H1 (cell line): ENCODE measurements around the gene FNIP2. TPM values are rescaled to one million over a fixed set of nuclear protein-coding genes. Genes with fewer than 3 reads are reported as not detected.

Experiments
- CTCF ChIA-PET: fragments of 300-600 bp; sonication (Branson Sonifier 250); formaldehyde crosslinking; loops from one replicate; lab custom pipeline; 2021; ENCODE audit not compliant: partially characterized antibody; lab: Charles Lee
- POLR2A ChIA-PET: fragments of 300-600 bp; sonication (Branson Sonifier 250); formaldehyde crosslinking; loops from one replicate; lab custom pipeline; 2021; ENCODE audit warnings: inconsistent platforms; ENCODE audit not compliant: partially characterized antibody; lab: Charles Lee
- DNase-seq, 2 experiments: peaks; one replicate each; pipeline versions ENCODE4 v3.0.0 to v3.0.0-alpha.2; 2010 to 2022; ENCODE audit warnings: low spot score in 2 of 2, low read depth in 1 of 2, mixed read lengths in 1 of 2
- FAIRE-seq: peaks from 2 replicates; lab custom pipeline; 2011; peaks lifted over from hg19 to GRCh38; lab: Jason Lieb, UNC
- H2AFZ ChIP-seq: 2 replicates; pipeline ENCODE4 v1.8.1; 2012; ENCODE audit warnings: low read length, inconsistent platforms
- H2AK5ac ChIP-seq: 2 replicates; pipeline ENCODE4 v1.6.1; 2013; ENCODE audit warnings: low read depth, low read length
- H2BK120ac ChIP-seq: replicated peaks from 2 replicates; pipeline ENCODE3; 2013; ENCODE audit warnings: low read depth, low read length, inconsistent platforms
- H2BK12ac ChIP-seq: 2 replicates; pipeline ENCODE4 v1.6.1; 2013; ENCODE audit warnings: low read depth, low read length
- H2BK15ac ChIP-seq: 2 replicates; pipeline ENCODE4 v1.6.1; 2013; ENCODE audit warnings: low read length
- H2BK20ac ChIP-seq: 2 replicates; pipeline ENCODE4 v1.6.1; 2013; ENCODE audit warnings: low read length
- H2BK5ac ChIP-seq: 2 replicates; pipeline ENCODE4 v1.6.1; 2013; ENCODE audit warnings: low read depth, low read length
- H3K14ac ChIP-seq: 2 replicates; pipeline ENCODE4 v1.6.1; 2013; ENCODE audit warnings: inconsistent platforms; ENCODE audit not compliant: insufficient read length
- H3K18ac ChIP-seq: 2 replicates; pipeline ENCODE4 v1.6.1; 2013; ENCODE audit warnings: low read length; ENCODE audit errors: extremely low read depth
- H3K23ac ChIP-seq: 2 replicates; pipeline ENCODE4 v1.6.1; 2013; ENCODE audit warnings: inconsistent platforms; ENCODE audit not compliant: insufficient read length
- H3K23me2 ChIP-seq: 2 replicates; pipeline ENCODE4 v1.6.1; 2013; ENCODE audit warnings: low read depth, low read length
- H3K27ac ChIP-seq: 2 replicates; pipeline ENCODE4 v1.6.1; 2011; ENCODE audit warnings: low read depth, low read length, inconsistent platforms
- H3K27me3 ChIP-seq, 4 experiments: replicated peaks in 1 of 4; 1 replicate in 1 of 4; 2 replicates in 3 of 4; pipeline versions ENCODE4 v1.6.1 to v1.8.1; 2011 to 2013; ENCODE audit warnings: low read length in 3 of 4, mild to moderate bottlenecking in 3 of 4, inconsistent platforms in 2 of 4, mixed read lengths in 2 of 4, moderate library complexity in 1 of 4; ENCODE audit not compliant: control insufficient read depth in 3 of 4, insufficient read depth in 3 of 4; ENCODE audit errors: extremely low read depth in 1 of 4
- H3K36me3 ChIP-seq, 4 experiments: 2 replicates each; pipeline versions ENCODE4 v1.6.1 to v1.8.1; 2011 to 2013; ENCODE audit warnings: mild to moderate bottlenecking in 4 of 4, low read length in 3 of 4, moderate library complexity in 2 of 4, control low read depth in 1 of 4, inconsistent platforms in 1 of 4; ENCODE audit not compliant: insufficient read depth in 4 of 4, control insufficient read depth in 2 of 4
- H3K4ac ChIP-seq: replicated peaks from 2 replicates; pipeline ENCODE3; 2013; ENCODE audit warnings: low read length, low read depth, mixed read lengths, inconsistent platforms; ENCODE audit not compliant: insufficient read length
- H3K4me1 ChIP-seq, 4 experiments: replicated peaks in 1 of 4; 1 replicate in 1 of 4; 2 replicates in 3 of 4; pipeline versions ENCODE4 v1.6.1 to v1.8.1; 2011 to 2013; ENCODE audit warnings: low read length in 3 of 4, inconsistent platforms in 2 of 4, mixed read lengths in 1 of 4; ENCODE audit not compliant: insufficient read depth in 4 of 4, control insufficient read depth in 3 of 4
- H3K4me2 ChIP-seq, 2 experiments: 2 replicates each; pipeline versions ENCODE4 v1.6.1 to v1.8.1; 2011 to 2013; ENCODE audit warnings: low read depth in 2 of 2, low read length in 2 of 2, control low read depth in 1 of 2, inconsistent platforms in 1 of 2, mild to moderate bottlenecking in 1 of 2; ENCODE audit not compliant: insufficient read depth in 1 of 2
- H3K4me3 ChIP-seq, 4 experiments: fragments of 200-600, 300-600 bp in 1 of 4; sonication (generic), shearing (Covaris generic), sonication (Bioruptor Twin) in 1 of 4; 2 replicates each; pipeline versions ENCODE4 v1.5.1 to v1.8.1; 2011 to 2016; ENCODE audit warnings: low read length in 4 of 4, low read depth in 3 of 4, control low read depth in 2 of 4, inconsistent platforms in 2 of 4, mild to moderate bottlenecking in 2 of 4, mixed read lengths in 1 of 4, moderate library complexity in 1 of 4; ENCODE audit not compliant: insufficient read depth in 2 of 4; ENCODE audit errors: extremely low read depth in 1 of 4
- H3K56ac ChIP-seq: replicated peaks from 2 replicates; pipeline ENCODE3; 2013; ENCODE audit warnings: low read depth, mild to moderate bottlenecking, mixed read lengths, low read length, inconsistent platforms; ENCODE audit not compliant: insufficient read length
- H3K79me1 ChIP-seq: 2 replicates; pipeline ENCODE4 v1.6.1; 2013; ENCODE audit warnings: low read depth, low read length, control low read depth
- H3K79me2 ChIP-seq, 2 experiments: 2 replicates each; pipeline versions ENCODE4 v1.6.1 to v1.8.1; 2012 to 2013; ENCODE audit warnings: low read length in 2 of 2, mild to moderate bottlenecking in 2 of 2, inconsistent platforms in 1 of 2; ENCODE audit not compliant: insufficient read depth in 2 of 2, control insufficient read depth in 1 of 2
- H3K9ac ChIP-seq, 4 experiments: replicated peaks in 1 of 4; 1 replicate in 1 of 4; 2 replicates in 3 of 4; pipeline versions ENCODE4 v1.6.1 to v1.8.1; 2011 to 2013; ENCODE audit warnings: low read depth in 3 of 4, low read length in 3 of 4, control low read depth in 2 of 4, mild to moderate bottlenecking in 2 of 4, moderate library complexity in 2 of 4, inconsistent platforms in 1 of 4; ENCODE audit errors: extremely low read depth in 1 of 4
- H3K9me3 ChIP-seq, 2 experiments: 2 replicates each; pipeline versions ENCODE4 v1.6.1 to v1.8.1; 2012 to 2013; ENCODE audit warnings: mild to moderate bottlenecking in 2 of 2, moderate library complexity in 2 of 2, control low read depth in 1 of 2, inconsistent platforms in 1 of 2, low read depth in 1 of 2, low read length in 1 of 2, mixed read lengths in 1 of 2; ENCODE audit not compliant: insufficient read depth in 2 of 2
- H4K20me1 ChIP-seq, 2 experiments: replicated peaks in 1 of 2; 2 replicates each; pipeline versions ENCODE3 to v1.8.1; 2011 to 2013; ENCODE audit warnings: inconsistent platforms in 2 of 2, low read length in 2 of 2, mild to moderate bottlenecking in 1 of 2; ENCODE audit not compliant: insufficient read depth in 2 of 2, control insufficient read depth in 1 of 2
- H4K5ac ChIP-seq: 2 replicates; pipeline ENCODE4 v1.6.1; 2013; ENCODE audit warnings: low read length, low read depth, mixed read lengths, inconsistent platforms; ENCODE audit not compliant: insufficient read length
- H4K8ac ChIP-seq: 2 replicates; pipeline ENCODE4 v1.8.0; 2013; ENCODE audit warnings: mild to moderate bottlenecking, moderate library complexity, low read length, inconsistent platforms; ENCODE audit not compliant: insufficient read depth; ENCODE audit errors: extremely low read depth
- H4K91ac ChIP-seq: replicated peaks from 2 replicates; pipeline ENCODE3; 2013; ENCODE audit warnings: low read length, mixed read lengths, inconsistent platforms; ENCODE audit not compliant: insufficient read length
- BACH1 ChIP-seq: IDR thresholded peaks from 2 replicates; pipeline ENCODE4 v1.6.1; 2012; ENCODE audit warnings: low read length, improper control_type of control experiment
- CTBP2 ChIP-seq: IDR thresholded peaks from 2 replicates; pipeline ENCODE4 v1.7.0; 2011; ENCODE audit warnings: borderline replicate concordance, mild to moderate bottlenecking, moderate library complexity, mixed read lengths, low read length; ENCODE audit not compliant: insufficient read depth, insufficient read length
- EP300 ChIP-seq, 2 experiments: IDR thresholded peaks; 1 replicate in 1 of 2; 2 replicates in 1 of 2; pipeline ENCODE4 v1.6.1; 2011 to 2012; ENCODE audit warnings: low read depth in 2 of 2, low read length in 2 of 2, mild to moderate bottlenecking in 2 of 2, borderline replicate concordance in 1 of 2, inconsistent platforms in 1 of 2, moderate library complexity in 1 of 2
- EZH2 ChIP-seq: fragments of 200-600 bp; sonication (generic); IDR thresholded peaks from 2 replicates; pipeline ENCODE4 v1.7.1; 2012; ENCODE audit warnings: low read depth, mild to moderate bottlenecking, moderate library complexity, low read length, inconsistent platforms; ENCODE audit not compliant: severe bottlenecking
- HDAC6 ChIP-seq: IDR thresholded peaks from one replicate; pipeline ENCODE4 v1.7.1; 2012; ENCODE audit warnings: low read depth, mild to moderate bottlenecking, inconsistent platforms, low read length, moderate library complexity
- KDM1A ChIP-seq: fragments of 200-600, 300-600 bp; sonication (generic); IDR thresholded peaks from 2 replicates; pipeline ENCODE4 v1.7.1; 2016; ENCODE audit warnings: mild to moderate bottlenecking, low read length, borderline replicate concordance
- POLR2AphosphoS5 ChIP-seq: IDR thresholded peaks from 2 replicates; pipeline ENCODE4 v1.6.1; 2011; ENCODE audit warnings: low read depth, low read length
- RBBP5 ChIP-seq: IDR thresholded peaks from 2 replicates; pipeline ENCODE4 v1.7.1; 2012; ENCODE audit warnings: low read depth, mild to moderate bottlenecking, inconsistent platforms, low read length, moderate library complexity, borderline replicate concordance
- SP1 ChIP-seq: IDR thresholded peaks from 2 replicates; pipeline ENCODE4 v1.6.1; 2011; ENCODE audit warnings: low read depth, low read length
- SUZ12 ChIP-seq: fragments of 200-600 bp; sonication (generic); IDR thresholded peaks from 2 replicates; pipeline ENCODE4 v1.6.1; 2012; ENCODE audit warnings: mild to moderate bottlenecking, inconsistent platforms, low read length, moderate library complexity, mixed read lengths
- TAF1 ChIP-seq: IDR thresholded peaks from 2 replicates; pipeline ENCODE4 v1.6.1; 2011; ENCODE audit warnings: mild to moderate bottlenecking, low read depth, low read length
- TEAD4 ChIP-seq: IDR thresholded peaks from 2 replicates; pipeline ENCODE4 v1.6.1; 2012; ENCODE audit warnings: low read depth, low read length, inconsistent platforms, mixed read lengths
- ZNF274 ChIP-seq: IDR thresholded peaks from 2 replicates; pipeline ENCODE4 v1.7.0; 2012; ENCODE audit warnings: low read length, borderline replicate concordance; ENCODE audit errors: extremely low read depth
- WGBS, 2 experiments: shearing (Covaris generic) in 1 of 2; methylation state at CpG; one replicate each; pipeline versions ENCODE4 v1.1.6 to v1.1.7; 2013 to 2015; ENCODE audit warnings: low lambda C conversion rate in 2 of 2, mixed read lengths in 2 of 2, inconsistent platforms in 1 of 2, low coverage in 1 of 2, missing lambda C conversion rate in 1 of 2; ENCODE audit not compliant: insufficient replicate concordance in 2 of 2, insufficient coverage in 1 of 2, insufficient read length in 1 of 2; ENCODE audit errors: extremely low coverage in 1 of 2, missing lambda C conversion rate in 1 of 2; 5-methylcytosine and 5-hydroxymethylcytosine counted together
- polyA plus RNA-seq, 7 experiments: library from polyadenylated mRNA; depleted of rRNA in 3 of 7; stranded (reverse) in 5 of 7; unstranded in 2 of 7; fragments of >200 nt in 5 of 7; fragments of 200-250 nt in 2 of 7; gene quantifications; 1 replicate in 5 of 7; 2 replicates in 1 of 7; 4 replicates in 1 of 7; pipeline versions ENCODE4 v1.2.1 to v1.2.3, GENCODE V29; 2011 to 2013; ENCODE audit warnings: missing spikeins in 2 of 7, mixed read lengths in 2 of 7
- total RNA-seq: library from RNA; stranded (reverse); fragmentation: NEBNext Ultra II Directional; extraction: Animal tissue kit (Norgen Biotek cat#: 25700); gene quantifications from 2 replicates; pipeline ENCODE4 v1.2.1, GENCODE V29; 2021

FNIP2 gene
- total and polyA plus RNA-seq, 2 of the 8 experiments (the other 6 are each of a cell fraction or from before 2014, with no cell fraction given): 4.0 to 13.0 TPM

DNA sequence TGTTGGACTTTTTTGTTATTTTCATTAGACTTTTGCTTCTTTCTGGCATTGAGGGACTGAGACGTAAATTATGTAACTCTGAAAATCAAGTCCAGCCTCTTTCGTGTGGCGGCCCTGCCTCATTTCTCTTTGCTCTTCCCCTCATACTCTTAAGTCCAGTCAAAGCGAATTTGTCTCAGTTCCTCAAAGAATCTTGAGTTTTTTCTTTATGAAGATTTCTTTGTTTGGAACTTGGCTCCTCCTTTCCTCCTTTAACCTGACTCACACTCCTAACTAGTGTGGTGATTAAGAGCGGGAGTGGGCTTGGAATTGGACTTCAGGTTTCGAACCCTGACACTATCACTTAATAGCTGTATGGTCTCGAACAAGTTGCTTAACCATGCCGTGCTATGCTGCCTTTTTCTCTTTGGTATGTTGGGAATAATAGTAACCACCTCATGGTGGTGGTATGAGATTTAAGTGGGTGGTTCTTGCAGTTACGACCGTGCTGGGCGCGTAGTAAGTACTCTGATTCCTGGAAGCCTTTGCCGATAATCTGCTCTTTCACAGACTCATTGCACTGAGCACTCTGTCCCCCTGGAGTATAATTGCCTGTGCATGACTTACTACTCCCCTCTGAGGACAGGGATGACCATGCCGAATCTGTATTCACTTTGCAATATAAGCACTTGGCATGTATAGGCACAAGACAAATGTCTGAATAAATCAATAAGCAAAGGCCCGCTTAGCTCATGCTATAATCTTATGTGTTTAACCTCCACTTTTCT, 19.1 kb downstream of the FNIP2 start:
- Histone ChIP-seq H4K20me1 (no peaks in the 10 kb centered on the region), H3K79me1 (no peaks in the 10 kb centered on the region; the same call in 1 of the 2 replicates), H3K79me2 (peaks cover 0 to 28% of the 10 kb centered on the region in 2 experiments; a peak in 2 of 4 replicates), H4K8ac (no peak overlapping the region), H3K4me3 (no peak overlapping the region), H2BK5ac (0 out of 2 replicates have a peak overlapping the region, but pooled peaks have one; percentile 4), H3K36me3 (no peaks in the 10 kb centered on the region), H2AK5ac (no peak overlapping the region), H3K23ac (no peak overlapping the region), H3K27ac (no peak overlapping the region), H4K5ac (no peak overlapping the region), H3K9me3 (no peaks in the 10 kb centered on the region), H3K14ac (no peak overlapping the region), H2BK20ac (no peak overlapping the region), H2BK15ac (no peak overlapping the region), H3K4me2 (no peak overlapping the region), H2BK120ac (no peak overlapping the region), H2BK12ac (no peak overlapping the region), H3K4ac (no peak overlapping the region), H3K56ac (no peak overlapping the region), H3K9ac (no peak overlapping the region), H4K91ac (no peak overlapping the region), H3K18ac (no peak overlapping the region), H3K4me1 (peaks cover 0 to 2% (median 0%) of the 10 kb centered on the region in 4 experiments; a peak in 1 of 7 replicates), H3K27me3 (no peaks in the 10 kb centered on the region), H2AFZ (no peak overlapping the region), H3K23me2 (no peaks in the 10 kb centered on the region)
- POLR2A ChIA-PET: no interaction called here
- DNase-seq: no peak
- CTCF ChIA-PET: interaction anchor here (1.3 to 3.7 kb wide), 3 partner anchors 19 to 69 kb away, joined by 3 to 16 read pairs (median 5); no protein-coding TSS in a partner anchor
- no peak for FAIRE-seq
- 88% methylated on average over 15 of the region's 15 CpGs; no CpG with 5 or more reads in 1 of the 2 experiments for WGBS, 2 experiments
- TF ChIP-seq EZH2 (no peak), KDM1A (no peak), TAF1 (no peak), BACH1 (no peak), SUZ12 (no peak), EP300 (IDR thresholded peaks at IDR 0.05; ENCODE audit: borderline replicate concordance in 1 of 2, low read depth in 2 of 2, low read length in 2 of 2) (no peak), POLR2AphosphoS5 (no peak), TEAD4 (no peak), RBBP5 (no peak), ZNF274 (no peak), SP1 (no peak), HDAC6 (no peak), CTBP2 (no peak)
